PC-9 (cell line): ENCODE measurements around the gene SCO1. TPM values are rescaled to one million over a fixed set of nuclear protein-coding genes. Genes with fewer than 3 reads are reported as not detected.
"Not testable (repeated sequence)": the region's sequence is repeated elsewhere in the genome, so short reads cannot be mapped to it uniquely, and the experiment has no call there.

Source experiments
- BruUV-seq: library from RNA; stranded (reverse); fragments of 400-500 nt; replicated peaks from 2 replicates; lab custom pipeline; 2021; lab: Mats Ljungman, UMichigan
- CTCF ChIA-PET: fragments of 300-600 bp; sonication (Branson Sonifier 250); formaldehyde crosslinking; loops from one replicate; lab custom pipeline; 2022; ENCODE audit warnings: antibody characterized with exemption; lab: Charles Lee
- POLR2A ChIA-PET: fragments of 300-600 bp; sonication (Branson Sonifier 250); formaldehyde crosslinking; loops from one replicate; lab custom pipeline; 2022; ENCODE audit warnings: antibody characterized with exemption; ENCODE audit not compliant: unreplicated experiment; lab: Charles Lee
- DNase-seq, 2 experiments: peaks; one replicate each; pipeline versions ENCODE4 v3.0.0 to v3.0.0-alpha.2; 2015 to 2022; ENCODE audit warnings: mixed read lengths in 1 of 2
- H2AFZ ChIP-seq: fragments of 200-600 bp; sonication (generic); 2 replicates; pipeline ENCODE4 v1.8.1; 2017; ENCODE audit warnings: antibody characterized with exemption
- H3F3A ChIP-seq: fragments of 200-600 bp; sonication (generic); 2 replicates; pipeline ENCODE4 v1.8.1; 2017; ENCODE audit warnings: antibody characterized with exemption, mild to moderate bottlenecking, low read depth; ENCODE audit not compliant: insufficient read depth
- H3K27ac ChIP-seq: fragments of 200-600 bp; sonication (generic); 2 replicates; pipeline ENCODE4 v1.6.1; 2016; ENCODE audit warnings: mixed run types
- H3K27me3 ChIP-seq: fragments of 200-600 bp; sonication (generic); 2 replicates; pipeline ENCODE4 v1.6.1; 2016; ENCODE audit warnings: low read depth, mixed run types; ENCODE audit not compliant: insufficient read depth
- H3K36me3 ChIP-seq: fragments of 200-600 bp; sonication (generic); 2 replicates; pipeline ENCODE4 v1.6.1; 2016; ENCODE audit warnings: low read depth, mixed run types
- H3K4me1 ChIP-seq: fragments of 200-600 bp; sonication (generic); replicated peaks from 2 replicates; pipeline ENCODE4 v1.6.1; 2016; ENCODE audit warnings: mixed run types; ENCODE audit not compliant: insufficient read depth
- H3K4me2 ChIP-seq: fragments of 200-600 bp; sonication (generic); 2 replicates; pipeline ENCODE4 v1.6.1; 2017; ENCODE audit warnings: mixed run types
- H3K4me3 ChIP-seq: fragments of 200-600 bp; sonication (generic); 2 replicates; pipeline ENCODE4 v1.6.1; 2016; ENCODE audit warnings: mixed run types
- H3K79me2 ChIP-seq: fragments of 200-600 bp; sonication (generic); 2 replicates; pipeline ENCODE4 v1.6.1; 2017; ENCODE audit warnings: low read depth, mixed run types
- H3K9me2 ChIP-seq: fragments of 200-600 bp; sonication (generic); 2 replicates; pipeline ENCODE4 v1.8.1; 2017; ENCODE audit warnings: mild to moderate bottlenecking; ENCODE audit not compliant: insufficient read depth
- H3K9me3 ChIP-seq: fragments of 200-600 bp; sonication (generic); 2 replicates; pipeline ENCODE4 v1.8.1; 2016; ENCODE audit warnings: low read depth; ENCODE audit not compliant: insufficient read depth
- H4K20me1 ChIP-seq: fragments of 200-600 bp; sonication (generic); 2 replicates; pipeline ENCODE4 v1.8.1; 2017; ENCODE audit not compliant: insufficient read depth
- CTCF ChIP-seq: fragments of 200-600 bp; sonication (generic); conservative IDR thresholded peaks from 2 replicates; pipeline ENCODE4 v1.6.1; 2017; ENCODE audit warnings: mixed run types, antibody characterized with exemption, mild to moderate bottlenecking, moderate library complexity
- EZH2 ChIP-seq: fragments of 200-600 bp; sonication (generic); IDR thresholded peaks from 2 replicates; pipeline ENCODE4 v1.8.0; 2017; ENCODE audit warnings: antibody characterized with exemption, low read depth
- intact Hi-C: fragments of 100-400 bp; cut with micrococcal nuclease; formaldehyde crosslinking; loops from one replicate; pipeline ENCODE4 v1.10.0; 2022; ENCODE audit not compliant: unreplicated experiment
- total RNA-seq: library from RNA; stranded (reverse); gene quantifications from 2 replicates; pipeline ENCODE4 v1.2.3, GENCODE V29; 2021

Gene SCO1
- total RNA-seq, 1 experiment from 2014 or later: 39.6 TPM

GRCh38 chr17:10699856-10700255 is 2.5 kb upstream of the SCO1 start:
- H3K4me2 ChIP-seq: no peak overlapping the region
- ChIA-PET POLR2A (no interaction called here), CTCF (interaction anchor here (0.6 kb wide), 1 partner anchor 12 kb away, joined by 3 read pairs; no protein-coding TSS in a partner anchor)
- intact Hi-C loops: no loop called here
- H3F3A ChIP-seq: no peaks in the 10 kb centered on the region
- H3K27me3 ChIP-seq: no peaks in the 10 kb centered on the region
- H3K9me3 ChIP-seq: no peaks in the 10 kb centered on the region
- no peak overlapping the region for H2AFZ ChIP-seq
- peaks cover 20% of the 10 kb centered on the region for H3K79me2 ChIP-seq
- H3K4me1 ChIP-seq: no peaks in the 10 kb centered on the region
- no peaks in the 10 kb centered on the region for H3K9me2 ChIP-seq
- H3K36me3 ChIP-seq: no peaks in the 10 kb centered on the region
- no peak for TF ChIP-seq CTCF
- TF ChIP-seq EZH2: no peak
- no peak for DNase-seq
- no peak overlapping the region for H3K4me3 ChIP-seq
- no peak overlapping the region for H3K27ac ChIP-seq
- no TSS peak for BruUV-seq
- no peaks in the 10 kb centered on the region for H4K20me1 ChIP-seq

GRCh38 chr17:10698096-10698818 is 924 bp upstream of the SCO1 start:
- POLR2A ChIA-PET: no interaction called here
- Histone ChIP-seq H3K9me3 (no peaks in the 10 kb centered on the region), H3K4me3 (peak overlapping the region; percentile 90), H3K27ac (no peak overlapping the region), H4K20me1 (no peaks in the 10 kb centered on the region), H3K4me1 (no peaks in the 10 kb centered on the region), H2AFZ (peak overlapping the region; percentile 88), H3K36me3 (no peaks in the 10 kb centered on the region), H3K9me2 (no peaks in the 10 kb centered on the region), H3K27me3 (no peaks in the 10 kb centered on the region), H3K4me2 (peak overlapping the region; percentile 93), H3F3A (no peaks in the 10 kb centered on the region), H3K79me2 (peaks cover 25% of the 10 kb centered on the region)
- CTCF ChIA-PET: no interaction called here
- intact Hi-C loops: no loop called here
- TSS peak; percentile 41 for BruUV-seq
- TF ChIP-seq EZH2 (no peak), CTCF (no peak)
- no peak for DNase-seq

GRCh38 chr17:10695875-10696407 is 1.4 kb downstream of the SCO1 start:
- H3K27me3 ChIP-seq, H3K4me1 ChIP-seq, BruUV-seq, H3F3A ChIP-seq, H3K9me3 ChIP-seq, H4K20me1 ChIP-seq, H2AFZ ChIP-seq, DNase-seq, H3K36me3 ChIP-seq, H3K9me2 ChIP-seq, H3K27ac ChIP-seq, intact Hi-C loops: not testable (repeated sequence)
- Histone ChIP-seq H3K4me2 (peak overlapping the region; percentile 93), H3K4me3 (peak overlapping the region; percentile 90), H3K79me2 (peaks cover 25% of the 10 kb centered on the region)
- ChIA-PET POLR2A (interaction anchor here (0.6 to 0.7 kb wide), 4 partner anchors 13 to 1645 kb away, joined by 3 to 11 read pairs (median 7); no protein-coding TSS in a partner anchor), CTCF (interaction anchor here (0.7 kb wide), 1 partner anchor 104 kb away, joined by 5 read pairs; no protein-coding TSS in a partner anchor)
